HG02870 (cell line): Measurements from ENCODE around the gene STAT4.
"Not testable (repeated sequence)": the region's sequence is repeated elsewhere in the genome, so short reads cannot be mapped to it uniquely, and the experiment has no call there.

Experiments
- ATAC-seq: cut with Tn5 transposase; IDR thresholded peaks from one replicate; pipeline ENCODE4 v1.9.1; 2021; ENCODE audit warnings: mild to moderate bottlenecking, moderate library complexity; ENCODE audit not compliant: unreplicated experiment

The STAT4 gene

DNA sequence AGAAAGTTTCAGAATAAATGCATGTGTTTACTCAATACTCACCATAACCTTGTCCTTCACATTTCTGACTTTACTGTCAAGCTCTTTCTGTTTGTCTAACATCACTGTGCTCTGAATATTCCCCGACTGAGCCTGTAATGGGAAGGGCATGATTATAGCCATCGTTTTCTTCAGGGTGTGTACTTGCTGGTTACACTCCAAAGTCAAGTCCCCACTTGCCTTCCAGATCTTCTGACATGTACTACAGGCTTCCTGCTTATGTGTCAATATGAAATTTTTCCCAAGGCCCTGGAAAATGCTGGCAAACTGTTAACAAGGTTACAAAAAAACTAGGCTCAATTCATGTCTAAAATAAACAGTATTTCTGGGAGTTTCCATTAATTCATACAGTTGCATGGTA is 149.8 kb downstream of the STAT4 start:
- ATAC-seq, result no peak

DNA sequence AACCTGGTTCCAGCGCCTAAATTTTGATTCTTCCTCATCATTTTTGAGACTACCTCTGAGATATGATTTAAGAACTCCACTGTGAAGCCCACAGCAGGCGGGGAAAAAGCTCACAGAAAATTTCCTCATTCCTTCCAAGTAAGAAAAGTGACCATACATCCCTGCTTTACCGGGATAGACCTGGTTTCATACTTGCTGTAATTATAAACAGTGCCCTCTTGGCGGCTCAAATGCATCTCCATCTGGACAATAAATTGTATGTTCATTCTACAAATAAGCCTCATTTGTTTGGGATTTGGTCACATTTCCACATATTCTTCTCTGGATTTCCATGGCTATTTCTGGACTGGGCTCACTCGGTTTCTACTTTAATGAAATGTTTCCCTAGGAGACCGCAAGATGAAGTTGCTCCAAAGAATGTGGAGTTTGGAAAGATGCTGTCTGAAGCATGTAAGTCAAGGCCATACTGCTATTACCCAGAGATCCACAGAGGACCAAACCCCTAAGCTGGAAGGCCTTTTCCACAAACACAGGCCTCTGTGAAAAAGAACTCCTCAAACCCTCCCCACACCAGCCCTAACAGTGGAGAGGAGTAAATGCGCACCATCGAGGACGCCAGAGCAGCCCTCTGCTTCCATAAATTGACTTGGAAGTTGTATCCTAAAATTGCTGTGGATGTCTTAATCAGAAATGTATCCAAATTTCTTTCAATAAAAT is 150.7 kb downstream of the STAT4 start:
- no peak for ATAC-seq

DNA sequence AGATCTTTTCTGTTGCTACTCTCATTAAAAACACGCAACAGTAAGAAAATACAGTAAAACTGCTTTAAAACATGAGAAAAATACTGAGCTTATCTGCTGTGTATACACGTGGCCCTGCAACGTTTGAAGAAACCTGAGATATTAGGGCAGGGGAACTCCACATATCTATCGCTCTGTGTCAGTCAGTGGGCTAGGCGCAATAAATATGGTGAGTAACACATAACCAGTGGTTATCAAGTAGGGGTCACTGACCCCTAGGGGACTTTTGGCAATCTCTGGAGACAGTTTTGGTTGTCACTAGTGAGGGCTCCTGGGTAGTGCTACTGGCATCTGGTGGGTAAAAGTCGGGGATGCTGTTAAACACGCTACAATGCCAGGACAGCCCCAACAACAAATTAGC is 151.7 kb downstream of the STAT4 start:
- no peak for ATAC-seq

DNA sequence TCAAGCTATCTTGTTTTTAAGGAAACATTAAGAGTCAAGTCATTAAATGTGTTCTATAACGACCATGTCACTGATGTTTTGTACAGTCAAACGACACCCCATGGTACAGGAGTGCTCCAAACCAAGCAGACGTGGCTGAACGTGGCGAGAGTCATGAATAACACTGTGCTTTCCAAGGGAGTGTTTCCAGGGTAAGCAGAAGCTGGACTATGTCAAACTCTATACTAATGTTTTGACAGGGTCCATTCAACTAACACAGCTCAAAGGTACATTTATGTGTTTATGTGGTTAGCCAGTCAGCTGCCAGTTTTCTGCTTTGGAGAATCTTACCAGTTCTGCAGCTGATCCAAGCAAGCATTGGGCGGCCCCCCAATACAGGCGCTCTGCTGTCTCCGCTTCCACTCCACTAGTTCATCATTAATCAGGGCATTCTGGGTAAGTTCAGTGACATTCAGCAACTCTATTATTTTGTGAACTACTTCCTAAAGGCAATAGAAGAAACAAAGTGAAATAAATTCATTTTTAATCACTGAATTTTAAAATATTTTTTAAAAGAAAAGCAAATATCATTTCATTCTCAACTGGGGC is 153.2 kb downstream of the STAT4 start:
- no peak for ATAC-seq

DNA sequence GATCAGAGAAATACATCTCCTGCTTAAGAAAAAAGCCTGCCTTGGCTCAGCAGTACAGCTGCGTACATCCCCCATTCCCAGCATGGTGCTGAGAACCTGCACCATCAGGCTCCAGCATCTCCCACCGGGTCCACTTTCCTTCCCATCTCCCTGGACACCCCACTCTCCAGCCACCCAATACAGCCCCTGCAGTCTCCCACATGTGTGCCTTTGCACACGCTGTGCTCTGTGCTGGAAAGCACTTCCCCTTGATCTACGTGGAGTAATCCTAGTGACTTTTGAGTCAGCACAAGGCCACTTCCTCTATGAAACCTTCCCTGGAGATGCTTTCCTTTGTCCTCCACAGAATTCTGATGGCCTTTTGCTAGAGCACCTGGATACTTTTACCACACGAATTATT is 153.8 kb downstream of the STAT4 start:
- ATAC-seq, result no peak

DNA sequence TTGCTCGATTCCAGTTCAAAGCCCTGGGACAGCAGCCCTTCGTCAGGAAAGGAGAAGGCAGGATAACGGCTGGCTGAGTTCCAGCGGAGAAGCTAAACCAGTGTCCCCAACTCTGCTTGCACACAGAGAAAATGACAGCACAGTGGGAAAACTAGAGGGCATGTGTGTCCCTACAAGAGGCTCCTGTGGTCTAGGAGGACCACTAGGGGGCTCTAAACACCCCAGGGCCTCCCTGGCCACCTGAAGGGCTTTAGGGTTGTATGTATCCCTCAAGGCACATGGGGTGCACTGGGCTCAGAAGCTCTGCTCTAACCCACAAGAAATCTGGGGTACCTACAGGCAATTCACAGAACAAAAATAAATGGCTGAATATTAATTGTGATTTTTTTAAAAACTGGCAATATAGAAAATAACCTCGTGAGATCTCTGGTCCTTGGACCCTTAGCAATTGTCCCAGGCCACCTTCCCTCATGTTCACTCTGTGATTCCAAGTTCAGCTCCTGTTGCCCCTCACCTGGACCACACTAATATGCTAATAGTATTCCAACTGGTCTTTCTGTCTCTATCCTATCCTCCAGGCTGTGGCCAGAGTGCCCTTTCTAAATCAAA is 154.4 kb downstream of the STAT4 start:
- no peak for ATAC-seq

DNA sequence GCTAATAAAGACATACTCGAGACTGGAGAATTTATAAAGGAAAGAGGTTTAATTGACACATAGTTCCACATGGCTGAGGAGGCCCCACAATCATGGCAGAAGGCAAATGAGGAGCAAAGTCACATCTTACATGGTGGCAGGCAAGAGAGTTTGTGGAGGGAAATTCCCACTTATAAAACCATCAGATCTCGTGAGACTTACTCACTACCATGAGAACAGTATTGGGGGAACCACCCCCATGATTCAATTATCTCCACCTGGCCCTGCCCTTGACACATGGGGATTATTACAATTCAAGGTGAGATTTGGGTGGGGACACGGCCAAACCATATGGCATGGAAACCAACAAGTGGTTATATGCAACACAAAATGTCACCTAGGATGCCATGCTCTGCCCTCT is 155.5 kb downstream of the STAT4 start:
- ATAC-seq, result not testable (repeated sequence)

DNA sequence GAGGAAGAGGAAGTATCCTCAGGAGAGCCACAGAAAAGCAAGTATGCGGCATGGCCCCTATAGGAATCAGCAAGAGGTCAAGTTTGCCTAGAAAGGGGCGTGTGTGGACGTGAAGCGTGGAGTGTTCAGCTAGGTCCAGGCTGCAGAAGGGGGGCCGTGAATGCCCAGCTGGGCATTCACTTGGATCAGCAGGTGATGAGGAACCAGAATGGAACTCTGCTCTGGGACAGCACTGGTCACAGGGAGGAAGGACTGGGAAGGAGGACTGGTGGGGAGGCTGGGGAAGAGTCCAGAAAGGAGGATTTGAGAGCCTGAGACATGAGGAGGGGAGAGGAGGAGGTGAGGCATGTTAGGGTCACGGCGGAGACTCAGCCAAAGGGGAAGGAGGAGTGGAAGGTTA is 156.6 kb downstream of the STAT4 start:
- ATAC-seq, result no peak

DNA sequence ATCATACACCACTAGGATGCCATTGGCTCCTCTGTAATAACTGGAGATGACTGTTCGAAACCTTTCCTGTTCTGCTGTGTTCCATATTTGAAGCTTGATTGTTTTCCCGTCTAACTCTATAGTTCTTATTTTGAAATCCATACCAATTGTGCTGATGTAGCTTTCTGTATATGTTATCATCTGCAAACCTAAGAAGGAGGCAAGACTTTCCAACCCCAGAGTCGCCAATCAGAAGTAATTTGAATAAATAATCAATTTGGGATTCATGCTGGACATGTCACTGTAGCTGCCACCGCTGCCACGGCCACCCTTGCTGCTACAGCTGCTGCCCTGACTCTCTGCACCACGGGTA is 157.5 kb downstream of the STAT4 start:
- ATAC-seq, result no peak

DNA sequence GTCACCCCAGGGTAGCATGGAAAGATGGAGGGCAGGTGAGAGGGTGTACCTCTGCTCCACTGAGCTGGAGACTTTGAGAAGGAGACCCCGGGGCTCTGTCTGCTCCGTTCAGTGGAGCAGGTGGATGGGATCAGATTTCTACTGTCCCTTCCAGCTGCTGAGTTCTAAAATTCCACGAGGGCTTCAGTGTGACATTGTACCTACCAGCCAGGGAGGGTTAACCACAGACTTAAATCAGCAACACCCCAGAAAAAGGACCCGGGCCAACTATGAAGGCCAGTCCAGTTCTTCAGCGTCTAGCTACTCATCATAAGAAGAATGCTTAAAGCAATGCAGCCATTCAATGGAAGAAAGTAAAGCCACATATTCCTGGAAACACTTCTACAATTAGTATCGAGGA is 160.7 kb downstream of the STAT4 start:
- ATAC-seq, result no peak

DNA sequence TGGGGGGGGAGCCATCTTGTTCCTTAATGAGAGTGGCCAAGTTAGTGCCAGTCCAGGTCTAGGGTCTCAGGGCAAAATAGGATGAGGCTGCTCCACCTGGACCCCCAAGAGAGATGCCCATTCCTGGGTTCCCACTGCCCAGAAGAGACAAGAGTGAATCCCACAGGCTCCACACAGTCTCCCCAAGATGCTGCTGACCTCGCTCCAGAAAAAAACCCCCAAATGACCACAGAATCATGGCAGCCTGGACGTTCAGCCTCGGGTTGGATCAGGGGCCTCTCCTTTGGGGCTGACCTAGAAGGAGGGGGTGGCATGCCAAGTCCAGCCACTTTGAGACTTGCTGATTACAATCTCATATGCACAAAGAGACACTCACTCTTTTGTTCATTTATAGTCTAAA is 161.9 kb downstream of the STAT4 start:
- no peak for ATAC-seq

DNA sequence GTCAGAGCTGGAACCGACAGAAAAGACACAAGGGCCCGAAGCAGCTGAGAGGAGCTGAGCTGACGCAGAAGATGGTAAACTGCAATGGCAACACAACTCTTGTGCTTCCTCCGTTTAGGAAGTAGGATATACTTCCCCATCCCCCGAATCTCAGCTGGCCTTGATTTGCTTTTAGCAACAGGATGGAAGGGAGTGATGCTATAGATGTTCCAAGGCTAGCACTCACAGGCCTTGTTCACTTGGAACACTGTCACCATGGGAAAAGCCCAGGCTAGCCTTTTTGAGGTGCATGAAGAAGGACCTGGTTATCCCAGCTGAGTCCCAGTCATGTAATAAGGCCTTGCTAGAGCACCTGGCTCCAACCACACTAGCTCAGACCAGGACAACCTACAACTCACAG is 162.9 kb downstream of the STAT4 start:
- no peak for ATAC-seq

DNA sequence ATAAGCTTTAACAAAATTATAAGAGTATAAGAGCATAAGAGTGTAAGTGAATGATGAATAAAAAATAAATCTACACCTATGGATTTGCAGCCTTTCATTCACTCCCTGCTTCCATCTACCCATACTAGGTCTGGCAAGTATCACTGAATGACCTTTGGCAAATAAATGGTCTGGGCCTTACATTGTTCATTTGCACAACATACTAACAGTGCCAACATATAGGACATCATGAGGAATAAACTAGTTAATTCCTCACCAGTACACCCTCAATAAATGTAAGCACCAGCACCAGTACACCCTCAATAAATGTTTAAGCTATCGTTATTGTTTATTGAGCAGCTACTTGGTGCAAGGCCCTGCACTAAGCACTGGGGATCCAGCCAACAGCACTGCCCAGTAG is 163.7 kb downstream of the STAT4 start:
- ATAC-seq, result no peak

DNA sequence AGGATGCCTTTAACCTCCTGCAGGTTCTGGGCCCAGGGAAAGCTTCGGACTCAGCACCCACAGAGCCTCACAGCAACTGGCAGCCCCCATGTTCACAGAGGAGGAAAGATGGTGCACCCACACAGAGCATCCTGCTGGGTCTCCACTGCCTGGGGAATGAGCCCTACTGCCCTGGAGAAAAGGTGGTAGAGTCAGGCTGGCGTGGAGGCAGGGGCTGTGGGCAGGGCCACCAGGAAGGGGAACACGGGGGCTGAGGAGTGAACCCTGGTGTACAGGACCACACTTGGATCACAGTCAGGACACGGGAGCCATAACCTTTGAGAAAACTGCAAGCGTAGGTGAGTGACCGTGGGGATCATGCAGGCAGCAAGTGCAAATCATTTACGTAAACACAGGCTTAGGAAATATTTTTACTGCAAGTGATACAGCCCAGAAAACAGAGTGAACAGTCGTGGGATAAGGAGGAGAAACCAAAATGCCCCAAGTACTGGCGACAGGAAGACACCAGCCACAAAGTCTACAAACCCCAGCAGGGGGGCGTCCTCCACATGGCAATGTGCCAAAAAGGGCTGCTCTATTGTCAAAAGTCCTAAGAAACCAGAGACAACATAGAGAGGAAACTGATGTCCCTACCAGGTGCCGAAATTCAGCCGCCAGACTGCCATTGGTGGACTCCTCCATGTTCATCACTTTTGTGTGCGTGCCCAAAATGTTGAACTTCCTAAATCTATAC is 164.4 kb downstream of the STAT4 start:
- no peak for ATAC-seq

DNA sequence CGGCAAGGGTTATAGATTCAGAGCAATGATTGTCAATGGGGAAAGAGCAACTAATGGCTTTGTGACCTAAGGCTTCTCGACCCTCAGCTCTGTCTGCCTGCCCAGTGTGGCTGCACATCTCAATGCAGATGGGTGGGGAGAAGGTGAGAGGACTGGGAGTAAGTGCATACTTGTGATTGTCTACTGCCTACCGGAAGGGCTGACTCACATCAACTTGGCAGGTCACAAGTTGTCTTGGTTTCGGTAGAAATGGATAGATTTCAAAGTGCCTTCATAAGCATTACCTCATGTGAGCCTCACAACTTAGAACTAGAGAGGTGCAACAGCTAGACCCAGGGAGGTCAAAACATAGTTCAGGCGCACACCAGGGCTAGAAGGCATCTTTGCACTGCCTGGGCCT is 166.2 kb downstream of the STAT4 start:
- ATAC-seq, result no peak

DNA sequence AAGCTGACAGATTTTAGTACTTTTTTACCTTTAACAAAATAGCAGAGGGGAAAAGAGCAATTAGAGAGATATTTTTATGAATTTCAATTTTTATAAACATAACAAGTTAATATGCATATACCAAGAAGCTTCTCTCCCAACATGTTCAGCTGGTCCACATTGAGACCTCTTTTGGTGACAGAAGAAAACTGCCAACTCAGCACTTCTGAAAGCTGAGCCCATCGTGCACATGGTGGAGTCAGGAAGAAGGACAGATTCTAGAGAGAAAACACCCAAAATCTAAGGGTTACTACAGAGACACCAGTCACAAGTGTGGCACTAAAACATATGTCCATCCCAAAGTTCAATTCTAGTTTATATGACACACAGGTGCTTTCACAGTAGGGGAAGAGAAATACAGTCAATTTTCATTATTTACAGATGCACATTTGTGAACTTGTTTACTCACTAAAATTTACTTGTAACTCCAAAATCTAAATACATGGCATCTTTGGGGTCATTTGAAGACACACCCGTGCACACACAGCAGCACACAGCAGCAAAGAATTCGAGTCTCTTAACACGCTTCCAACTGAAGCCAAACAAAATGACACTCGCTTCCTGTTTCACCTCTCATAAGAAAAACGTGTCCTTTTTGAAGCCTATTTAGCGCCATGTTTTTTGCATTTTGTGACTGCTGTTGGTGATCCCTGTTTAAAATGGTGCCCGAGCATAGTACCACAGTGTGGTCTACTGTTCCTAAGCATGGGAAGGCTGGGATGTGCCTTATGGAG is 168.3 kb downstream of the STAT4 start:
- ATAC-seq, result no peak

DNA sequence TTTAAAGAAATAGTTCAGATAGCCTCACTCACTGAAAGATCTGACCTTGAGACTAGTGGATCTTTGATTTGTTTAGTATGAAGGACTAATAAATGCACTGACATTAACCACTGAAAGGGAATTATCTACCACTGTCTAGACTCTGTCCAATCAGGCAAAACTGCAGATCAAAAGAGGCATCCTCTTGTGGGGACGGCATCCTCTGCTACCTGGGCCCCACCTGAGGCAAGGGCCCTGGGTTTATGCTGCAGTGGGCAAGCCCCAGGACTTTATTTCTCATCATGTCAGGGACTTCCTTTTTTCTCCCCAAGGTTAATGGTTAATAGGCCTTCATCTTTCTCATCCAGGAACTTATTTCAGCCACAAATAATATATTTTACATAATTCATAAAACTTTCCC is 169.1 kb downstream of the STAT4 start:
- ATAC-seq, result no peak

DNA sequence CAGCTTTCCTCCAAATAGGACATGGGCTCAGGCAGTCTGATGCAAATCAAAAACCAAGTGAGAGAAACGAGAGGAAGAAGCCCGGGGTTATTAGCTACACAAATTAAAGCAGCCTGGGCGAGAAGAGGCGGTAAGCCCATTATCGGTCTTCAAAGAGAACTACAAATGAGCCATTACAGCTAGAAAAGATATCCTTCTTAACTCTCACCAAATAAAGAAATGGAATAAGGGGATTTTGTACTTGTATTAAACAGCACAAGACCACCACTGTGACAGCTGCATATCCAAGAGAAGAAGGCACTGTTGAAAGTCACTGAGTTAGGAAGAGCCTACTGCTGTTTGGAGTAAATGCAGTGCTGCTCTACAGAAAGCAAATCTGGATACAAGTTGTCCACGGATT is 169.5 kb downstream of the STAT4 start:
- no peak for ATAC-seq

DNA sequence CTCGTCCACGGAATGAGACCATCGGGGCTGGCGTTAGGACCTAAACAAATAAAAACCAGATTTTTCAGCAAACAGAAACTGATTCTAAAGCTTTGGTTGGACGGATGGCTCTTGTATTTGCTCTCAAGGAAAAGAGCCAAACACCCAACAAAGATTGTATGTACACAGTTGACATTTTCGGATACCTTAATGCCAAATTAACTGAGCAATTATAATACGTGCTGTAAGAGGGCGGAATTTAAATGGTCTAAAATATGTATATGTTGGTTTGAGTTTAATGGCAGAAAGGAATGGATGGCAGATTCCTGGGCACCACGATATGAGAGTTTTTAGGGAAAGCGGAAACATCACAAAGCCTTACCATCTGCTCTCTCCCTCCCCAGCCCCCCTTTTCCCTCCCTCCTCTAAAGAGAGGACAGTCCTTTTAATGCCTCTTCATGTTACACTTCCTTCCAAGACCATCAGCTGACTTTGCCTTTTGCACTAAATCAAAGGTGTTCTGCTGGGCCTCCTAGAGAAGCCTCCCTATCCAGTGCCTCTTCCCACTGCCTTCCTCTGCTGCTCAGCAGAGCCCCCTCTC is 170.1 kb downstream of the STAT4 start:
- ATAC-seq, result no peak

DNA sequence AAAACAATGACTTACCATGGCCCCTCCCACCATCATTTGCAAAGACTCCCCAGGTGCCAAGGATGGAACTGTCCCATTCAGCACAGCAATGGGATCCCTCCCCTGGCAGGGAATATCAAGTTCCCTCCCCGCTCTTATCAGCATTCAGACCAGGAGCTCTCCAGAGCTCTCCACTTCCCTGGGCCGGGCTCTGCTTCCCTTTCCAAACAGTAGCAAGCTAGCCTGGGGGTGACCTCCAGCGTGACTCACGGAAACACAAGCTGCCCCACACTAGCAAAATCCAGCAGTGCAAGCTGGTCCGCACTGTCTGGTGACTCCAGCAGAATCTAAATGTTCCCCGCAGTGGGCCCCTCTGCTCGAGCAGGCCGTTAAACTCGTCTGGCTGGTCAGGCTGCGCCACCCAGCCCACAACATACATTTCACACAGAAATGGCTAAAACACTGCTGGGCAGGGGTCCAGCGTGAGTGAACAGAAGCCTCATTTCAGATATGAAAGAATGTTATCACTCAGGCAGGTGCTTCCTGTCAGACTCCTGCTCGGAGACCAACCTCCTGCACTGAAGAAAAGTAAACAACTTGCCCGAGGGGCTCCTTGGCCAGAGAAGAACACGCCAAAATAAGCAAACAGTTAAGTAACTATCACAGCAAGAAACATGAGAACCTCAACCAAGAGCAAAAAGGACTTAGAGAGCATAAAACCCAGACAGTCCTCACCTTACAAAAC is 170.7 kb downstream of the STAT4 start:
- ATAC-seq, result no peak
